DND-41 (cell line): ENCODE data around the gene KIF2C.

Source experiments
- CTCF ChIP-seq: IDR thresholded peaks from 2 replicates; pipeline ENCODE4 v1.5.1; 2012; ENCODE audit warnings: borderline replicate concordance, low read length, moderate library complexity, mild to moderate bottlenecking; ENCODE audit not compliant: poor library complexity, severe bottlenecking; ENCODE audit errors: extremely low read depth
- EZH2 ChIP-seq: IDR thresholded peaks from 3 replicates; pipeline ENCODE4 v1.6.1; 2012; ENCODE audit warnings: borderline replicate concordance, low read depth, mild to moderate bottlenecking, moderate library complexity, low read length, inconsistent platforms; ENCODE audit not compliant: severe bottlenecking

- TF ChIP-seq CTCF (no peak), EZH2 (no peak)
Measured at GRCh38 chr1:44760876-44761275, 21.2 kb downstream of the KIF2C start.
